SKM-1 treated with dmso at 0.1 percent for 144 hours (cell line): ENCODE results near the gene CDR2L.
"Not testable (repeated sequence)": the region's sequence is repeated elsewhere in the genome, so short reads cannot be mapped to it uniquely, and the experiment has no call there.

Experiments used
- DNase-seq: peaks from one replicate; lab custom pipeline; 2025; ENCODE audit not compliant: unreplicated experiment; lab: John Stamatoyannopoulos, UW

CDR2L gene

DNA sequence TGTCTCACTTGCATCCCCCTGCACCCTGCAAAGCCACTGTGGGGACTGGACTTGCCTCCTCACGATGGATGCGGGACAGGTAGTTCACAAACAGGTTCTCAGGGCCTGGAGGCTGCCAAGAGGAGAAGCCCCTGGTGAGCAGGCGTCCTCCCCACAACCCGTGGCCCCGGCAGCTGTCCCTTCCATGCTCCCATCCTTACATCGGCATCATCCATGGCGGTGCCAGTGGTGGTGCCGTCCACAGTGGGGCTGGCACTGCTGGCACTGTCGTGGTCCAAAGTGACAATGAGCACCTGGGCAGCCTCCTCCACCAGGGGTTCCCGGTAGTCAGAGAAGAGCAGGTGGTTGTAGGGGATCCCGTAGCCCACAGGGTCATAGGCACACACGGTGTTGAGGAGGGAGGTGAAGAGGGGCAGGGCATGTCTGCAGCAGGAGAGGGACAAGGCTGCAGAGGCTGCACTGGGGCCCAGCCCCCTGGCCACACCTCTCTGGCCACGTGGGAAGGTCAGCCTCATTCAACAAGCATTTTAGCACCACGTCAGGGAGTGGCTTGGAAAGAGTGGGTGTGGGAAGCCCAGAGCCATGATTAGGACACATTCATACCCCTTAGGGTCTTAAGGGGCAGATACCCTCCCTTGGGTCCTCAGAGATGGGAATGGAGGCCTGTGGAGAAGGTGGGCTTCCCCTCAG lies 27.5 kb upstream of the CDR2L start:
- no peak for DNase-seq

DNA sequence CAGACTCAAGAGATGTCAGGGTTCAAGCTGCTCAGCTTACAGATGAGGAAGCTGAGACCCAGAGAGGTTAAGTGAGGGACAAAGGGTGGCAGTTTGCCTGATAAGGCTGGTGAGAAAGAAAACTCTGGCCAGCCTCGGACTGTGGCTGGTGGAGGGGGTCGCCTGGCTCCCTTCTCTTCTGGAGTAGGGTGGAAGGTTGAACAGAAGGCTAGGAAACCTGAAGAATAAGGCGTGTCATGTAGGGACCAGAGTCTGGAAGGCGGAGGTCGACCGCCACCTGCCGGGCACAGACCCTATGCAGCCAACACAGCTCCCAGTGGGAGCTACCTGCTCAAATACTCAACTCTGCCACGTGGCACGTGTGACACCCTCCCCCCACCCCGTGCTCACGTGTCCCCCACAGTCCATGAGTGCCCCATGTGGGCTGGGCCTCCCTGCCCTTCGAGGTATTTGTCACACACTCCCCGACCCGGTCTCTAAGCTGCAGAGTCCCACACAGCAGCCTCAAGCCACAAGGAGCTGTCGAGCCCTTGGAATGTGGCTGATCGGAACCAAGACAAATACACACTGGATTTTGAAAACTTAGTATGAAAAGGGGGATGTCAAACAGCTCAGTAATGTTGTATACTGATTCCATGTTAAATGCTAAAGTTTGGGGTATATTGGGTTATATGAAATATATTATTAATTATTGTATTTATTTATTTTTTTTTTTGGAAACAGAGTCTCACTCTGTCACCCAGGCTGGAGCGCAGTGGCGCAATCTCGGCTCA lies 26.7 kb upstream of the CDR2L start:
- peak; percentile 65 for DNase-seq

DNA sequence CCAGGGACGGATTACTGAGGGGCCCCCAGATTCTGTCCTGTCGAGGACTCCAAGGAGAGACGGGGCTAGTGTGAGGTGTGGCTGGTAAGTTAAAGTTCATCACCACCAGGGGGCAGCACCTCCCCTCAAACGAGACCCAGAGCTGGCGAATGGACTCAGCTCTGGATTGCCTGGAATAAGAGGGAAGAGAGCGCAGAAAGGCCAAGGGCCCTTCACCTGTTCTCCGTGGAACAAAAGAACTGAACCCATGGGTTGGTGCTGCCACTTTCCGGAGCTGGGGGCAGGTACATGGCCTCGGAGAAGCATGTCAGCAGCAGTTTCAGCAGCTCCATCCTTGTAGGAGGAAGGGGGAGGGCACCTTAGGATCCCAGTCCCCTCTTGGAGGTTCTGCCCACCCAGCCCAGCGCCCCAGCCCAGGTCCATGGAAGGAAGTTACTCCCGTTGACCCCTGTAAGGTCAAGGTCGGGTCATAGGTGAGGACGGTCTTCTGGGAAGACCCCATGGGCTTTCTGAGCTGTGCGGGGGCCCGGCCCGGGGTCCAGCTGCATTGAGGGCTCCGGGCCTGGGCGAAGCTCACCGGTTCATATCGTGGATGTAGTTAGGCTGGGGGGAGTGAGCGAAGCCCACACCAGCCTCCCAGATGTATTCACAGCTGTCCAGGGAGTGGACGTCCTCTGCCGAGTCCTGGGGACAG lies 25.6 kb upstream of the CDR2L start:
- peak; percentile 80 for DNase-seq

DNA sequence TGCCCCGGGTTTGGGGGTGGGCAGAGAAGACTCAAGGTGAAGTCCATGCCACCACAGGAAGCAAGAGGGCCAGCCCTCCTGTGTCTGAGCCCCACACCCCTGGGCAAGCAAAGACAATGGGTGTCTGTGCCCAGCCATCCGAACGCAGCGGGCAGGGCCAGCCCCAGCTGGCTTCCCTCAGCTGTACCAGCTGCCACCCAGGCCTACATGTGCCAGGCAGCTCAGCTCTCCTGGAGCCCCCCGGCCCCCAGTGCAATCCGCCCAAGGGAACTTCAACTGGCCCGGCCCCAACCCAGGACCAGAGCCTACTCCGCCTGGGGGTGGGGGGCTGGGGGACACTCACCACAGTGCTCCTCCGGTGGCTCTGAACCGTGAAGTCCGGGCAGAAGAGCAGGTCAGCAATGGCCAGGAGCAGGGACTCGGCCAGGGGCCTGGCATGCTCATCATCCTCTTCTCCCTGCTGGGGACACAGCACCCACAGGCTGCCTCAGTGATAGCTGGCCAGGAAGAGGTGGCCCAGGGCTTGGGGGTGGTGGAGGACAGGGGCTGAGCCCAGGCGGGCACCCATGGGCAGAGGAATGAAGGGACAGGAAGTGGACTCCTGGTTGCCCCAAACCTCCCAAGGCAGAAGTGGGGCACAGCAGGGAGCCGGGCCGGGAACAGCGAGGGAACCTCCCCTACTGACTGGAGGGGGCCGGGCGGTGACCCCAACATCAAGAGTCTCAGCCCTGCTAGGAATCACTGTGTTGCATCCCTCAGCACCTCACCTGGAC lies 24.6 kb upstream of the CDR2L start:
- DNase-seq, result no peak

DNA sequence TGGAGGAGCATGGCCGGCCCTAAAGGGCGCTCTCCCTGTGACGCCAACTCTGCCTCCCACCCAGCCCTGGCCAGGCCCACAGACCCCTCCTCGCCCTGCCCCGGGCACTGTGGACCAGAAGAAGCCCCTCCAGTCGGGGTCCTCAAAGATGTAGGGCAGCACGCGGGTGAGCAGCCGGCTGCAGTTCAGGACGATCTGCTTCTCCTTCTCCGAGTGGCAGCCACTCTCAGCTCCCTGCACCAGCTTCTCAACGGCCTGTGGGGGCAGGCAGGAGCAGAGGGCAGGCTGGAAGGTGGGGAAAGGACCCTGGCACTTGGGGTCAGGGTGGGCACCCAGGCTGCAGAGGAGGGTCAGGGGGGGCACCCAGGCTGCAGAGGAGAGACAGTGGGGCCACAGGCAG lies 23.8 kb upstream of the CDR2L start:
- no peak for DNase-seq

DNA sequence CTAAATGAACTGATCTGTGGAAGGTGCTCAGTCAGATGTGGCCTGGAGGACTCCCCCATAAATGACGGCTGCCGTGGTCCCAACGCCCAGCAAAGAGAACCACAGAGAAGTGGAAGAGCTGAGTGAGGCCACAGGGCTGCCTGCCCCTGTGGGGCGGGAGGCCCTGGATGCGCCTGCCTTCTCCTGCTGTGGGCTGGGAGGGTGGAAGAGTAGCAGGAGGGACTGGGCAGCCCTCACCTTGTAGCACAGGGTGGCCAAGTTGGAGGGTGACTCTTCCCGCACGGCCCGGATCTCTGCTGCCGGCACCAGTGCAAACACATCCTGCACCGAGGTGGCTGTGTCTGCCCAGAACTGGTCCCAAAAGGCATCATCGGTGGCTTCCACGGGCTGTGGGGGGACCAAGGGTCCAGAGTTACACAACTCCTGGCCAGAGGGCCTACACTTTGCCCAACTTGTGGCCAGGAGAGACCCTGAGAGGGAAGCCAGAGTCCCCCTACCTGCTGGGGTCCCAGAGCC lies 23.1 kb upstream of the CDR2L start:
- no peak for DNase-seq

DNA sequence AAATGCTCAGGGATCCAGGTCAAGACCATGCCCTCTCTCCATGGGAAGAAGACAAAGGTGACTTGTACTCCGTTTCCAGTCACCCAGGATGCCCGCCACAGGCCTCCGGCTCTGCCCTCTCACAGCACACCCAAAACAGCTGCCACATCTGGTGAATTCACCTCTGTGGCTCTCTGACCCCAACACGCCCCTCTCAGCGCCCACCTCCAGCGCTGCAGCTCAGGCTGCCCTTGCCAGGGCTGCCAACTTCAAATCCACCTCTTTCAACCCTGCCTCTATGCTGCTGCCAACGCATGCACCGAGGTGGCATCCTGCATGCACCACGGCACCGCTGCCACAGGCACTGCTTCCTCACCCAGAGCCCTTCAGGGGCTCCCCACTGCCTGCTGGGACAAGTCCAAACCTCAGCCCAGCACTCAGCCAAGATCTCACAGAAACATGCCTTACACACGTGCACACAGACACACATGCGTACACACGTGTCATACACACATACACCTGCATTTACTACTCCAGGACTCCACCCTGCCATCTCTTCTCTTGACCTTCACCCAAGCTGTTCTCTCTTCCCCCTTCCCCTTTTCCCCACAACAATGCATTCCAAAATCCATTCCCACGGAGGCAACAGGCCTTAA lies 22.3 kb upstream of the CDR2L start:
- no peak for DNase-seq

DNA sequence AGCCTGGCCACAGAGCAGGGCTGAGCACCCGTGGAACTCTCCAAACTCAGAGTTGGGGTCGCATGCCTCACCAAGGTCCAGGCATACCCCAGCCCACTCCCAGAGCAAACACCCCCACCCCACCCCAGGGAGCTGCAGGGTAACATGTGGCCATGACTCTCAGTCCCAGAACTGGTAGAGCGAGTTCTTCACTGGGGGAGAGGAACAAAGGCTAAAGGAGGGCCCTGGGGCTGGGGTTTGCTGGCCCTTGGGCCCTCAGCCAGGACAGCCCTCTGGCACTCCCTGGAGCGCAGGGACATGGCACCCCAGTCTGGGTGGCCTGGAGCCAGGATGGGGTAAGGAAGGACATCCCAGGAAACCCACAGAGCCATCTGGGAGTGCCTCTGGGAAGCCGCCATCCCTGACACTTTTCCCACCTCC lies 19.1 kb upstream of the CDR2L start:
- DNase-seq, result no peak

DNA sequence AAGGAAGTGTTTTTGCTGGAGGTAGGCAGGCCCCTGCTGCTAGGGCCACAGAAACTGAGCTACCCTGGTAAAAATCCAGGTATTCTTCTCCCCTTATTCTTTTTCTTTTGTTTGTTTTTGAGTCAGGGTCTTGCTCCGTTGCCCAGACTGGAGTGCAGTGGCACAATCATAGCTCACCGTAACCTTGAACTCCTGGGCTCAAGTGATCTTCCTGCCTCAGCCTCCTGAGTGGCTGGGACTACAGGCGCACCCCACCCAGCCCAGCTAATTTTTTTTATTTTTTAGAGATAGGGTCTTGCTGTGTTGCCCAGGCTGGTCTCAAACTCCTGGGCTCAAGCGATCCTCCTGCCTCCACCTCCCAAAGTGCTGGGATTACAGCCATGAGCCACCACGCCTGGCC lies 17.9 kb upstream of the CDR2L start:
- not testable (repeated sequence) for DNase-seq

DNA sequence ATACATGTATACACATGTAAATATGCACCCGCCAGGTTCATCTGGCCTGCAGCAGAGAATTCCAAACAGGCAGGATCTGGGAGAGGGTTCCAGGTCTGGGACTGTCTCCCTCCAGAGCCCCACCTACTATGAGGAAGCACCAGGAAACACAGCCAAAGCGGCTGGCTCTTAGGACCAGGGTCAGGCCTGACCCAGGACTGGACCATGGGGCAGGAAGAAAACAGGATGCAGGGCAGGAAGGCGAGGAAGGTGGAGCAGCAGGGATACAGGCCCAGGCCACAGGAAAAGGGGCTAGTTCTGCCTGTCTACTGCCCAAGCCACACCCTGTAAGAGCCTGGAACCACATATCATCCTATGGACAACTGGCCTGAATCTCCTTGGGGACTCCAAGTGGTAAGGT lies 17.0 kb upstream of the CDR2L start:
- DNase-seq, result no peak

GRCh38 chr17:74971069-74971841 lies 16.2 kb upstream of the CDR2L start:
- DNase-seq, result no peak

DNA sequence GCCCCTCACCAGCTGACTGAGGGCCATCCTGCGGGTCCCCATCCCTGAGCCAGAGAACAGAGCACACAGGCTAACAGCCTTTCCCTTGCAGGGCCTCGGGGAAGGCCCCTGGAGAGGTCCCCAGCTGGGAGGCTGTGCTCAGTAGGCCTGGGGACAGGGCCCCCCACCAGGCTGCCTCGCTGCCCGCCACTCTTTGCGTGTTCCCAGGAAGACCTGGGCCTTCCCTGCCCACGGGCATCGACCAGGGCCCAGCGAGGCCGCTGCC lies 15.7 kb upstream of the CDR2L start:
- DNase-seq, result no peak

- DNase-seq, result no peak
Measured at GRCh38 chr17:74972107-74972972, 15.1 kb upstream of the CDR2L start, which contains the start of gene HID1. TSS of gene HID1 (minus strand) at chr17:74972759. CDS start at chr17:74972656, 103 bp downstream.

- DNase-seq, result no peak
Measured at GRCh38 chr17:74972973-74973328, 14.5 kb upstream of the CDR2L start.

DNA sequence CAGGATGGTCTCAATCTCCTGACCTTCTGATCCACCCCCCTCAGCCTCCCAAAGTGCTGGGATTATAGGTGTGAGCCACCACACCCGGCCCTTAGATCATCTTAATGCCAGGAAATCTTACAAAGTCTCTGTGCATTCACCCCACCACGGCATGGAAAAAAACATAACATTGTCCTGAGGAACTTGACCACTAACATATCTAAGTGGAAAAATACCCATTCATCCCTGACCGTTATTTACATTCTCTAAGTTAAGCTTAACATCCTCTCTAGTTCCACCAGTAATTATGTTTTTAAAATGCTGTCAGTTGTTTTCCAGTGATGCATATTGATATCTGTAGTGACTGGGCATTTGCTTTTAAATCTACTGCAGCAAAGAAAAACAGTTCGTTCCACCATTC lies 11.5 kb upstream of the CDR2L start:
- no peak for DNase-seq

DNA sequence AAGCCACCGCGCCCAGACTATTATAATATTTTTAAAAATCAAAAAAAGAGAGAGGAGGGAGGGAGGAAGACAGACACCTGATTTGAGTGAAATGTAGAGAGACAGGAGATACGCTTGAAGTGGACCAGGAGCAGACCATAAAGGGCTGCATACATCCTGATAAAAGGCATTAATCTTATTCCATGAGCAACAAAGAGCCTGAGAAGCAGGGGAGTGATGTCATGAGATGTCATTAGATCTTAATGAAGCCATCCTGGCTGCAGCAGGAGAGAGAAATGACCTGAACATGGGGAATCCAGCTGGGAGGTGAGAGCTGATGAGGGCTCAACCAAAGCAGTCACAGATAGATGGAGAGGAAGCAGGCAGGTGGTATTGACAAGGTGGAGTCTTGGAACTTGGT lies 9.6 kb upstream of the CDR2L start:
- no peak for DNase-seq

DNA sequence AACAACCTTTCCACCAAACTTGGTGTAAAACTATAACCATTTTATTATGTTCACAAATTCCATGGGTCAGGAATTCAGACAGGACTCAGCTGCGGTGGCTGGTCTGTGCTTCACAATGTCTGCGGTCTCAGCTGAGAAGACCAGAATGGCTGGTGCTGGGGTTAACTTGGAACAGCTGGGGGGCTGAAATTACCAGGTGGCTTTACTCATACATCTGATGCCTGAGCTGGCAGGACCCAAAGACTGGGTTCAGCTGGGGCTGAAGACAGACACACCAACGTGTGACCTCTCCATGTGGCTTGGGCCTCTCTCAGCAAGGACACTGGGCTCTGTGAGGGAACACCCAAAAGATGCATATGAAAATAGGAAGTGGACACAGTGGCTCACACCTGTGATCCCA lies 9.2 kb upstream of the CDR2L start:
- no peak for DNase-seq

GRCh38 chr17:74979408-74980146 lies 7.9 kb upstream of the CDR2L start:
- no peak for DNase-seq
